ENCODE measurements around the gene CSMD2. TPM values are rescaled to one million over a fixed set of nuclear protein-coding genes. Genes with fewer than 3 reads are reported as not detected.
"Not testable (repeated sequence)": the region's sequence is repeated elsewhere in the genome, so short reads cannot be mapped to it uniquely, and the experiment has no call there.

The CSMD2 gene
- total RNA-seq, 1 donor from 2014 or later = 0.25 TPM

GRCh38 chr1:34016281-34016680 lies 148.7 kb downstream of the CSMD2 start:
- DNase-seq (ENCODE audit: low spot score); ATAC-seq: not testable (repeated sequence)

- ATAC-seq = peak; percentile 87
- no peak for DNase-seq (ENCODE audit: low spot score)
Observed at GRCh38 chr1:34013958-34014737, 150.9 kb downstream of the CSMD2 start.

DNA sequence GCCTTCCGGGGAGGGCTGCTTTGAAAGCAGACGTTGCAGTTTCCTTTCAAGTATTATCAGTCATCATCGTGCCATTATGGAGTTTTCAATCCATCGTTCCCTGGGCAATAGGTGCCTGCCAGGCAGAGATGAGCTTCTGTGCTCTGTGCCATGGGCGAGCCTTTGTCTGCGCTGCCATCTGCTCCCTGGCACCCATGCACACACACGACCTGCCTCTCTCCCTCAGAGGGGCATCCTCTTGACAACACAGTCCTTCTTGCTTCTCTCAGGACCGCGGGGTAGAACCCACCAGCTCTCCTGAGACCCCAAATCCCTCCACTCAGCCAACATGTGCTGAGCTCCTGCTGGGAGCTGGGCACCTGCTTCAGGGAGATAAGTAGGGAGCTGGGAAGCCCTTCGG lies 151.9 kb downstream of the CSMD2 start:
- ATAC-seq (no peak), DNase-seq (ENCODE audit: low spot score) (no peak)

- ATAC-seq (no peak), DNase-seq (ENCODE audit: low spot score) (no peak)
Observed at GRCh38 chr1:34009340-34009985, 155.6 kb downstream of the CSMD2 start.

DNA sequence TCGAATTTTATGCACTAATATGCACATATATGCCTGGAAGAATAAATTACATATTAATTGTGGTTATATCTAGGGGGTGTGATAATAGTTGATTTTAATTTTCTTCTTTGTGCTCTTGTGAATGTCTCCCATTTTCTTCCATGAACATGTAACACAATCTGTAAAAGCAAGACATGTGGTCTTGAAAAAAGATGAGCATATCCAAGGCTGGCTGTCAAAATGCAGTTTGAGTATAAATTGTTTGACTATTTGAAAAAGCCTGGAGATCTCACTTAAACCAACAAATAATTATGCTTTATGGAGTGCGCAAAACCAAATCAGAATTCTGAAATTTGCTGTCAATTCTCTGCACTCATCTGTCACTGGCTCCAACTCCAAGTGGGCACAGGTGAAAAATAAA lies 157.3 kb downstream of the CSMD2 start:
- no peak for ATAC-seq
- DNase-seq (ENCODE audit: low spot score) = no peak

- DNase-seq (ENCODE audit: low spot score) = no peak
- ATAC-seq = no peak
Observed at GRCh38 chr1:34005309-34005708, 159.7 kb downstream of the CSMD2 start.

GRCh38 chr1:34002810-34003209 lies 162.2 kb downstream of the CSMD2 start:
- ATAC-seq (no peak), DNase-seq (ENCODE audit: low spot score) (no peak)

DNA sequence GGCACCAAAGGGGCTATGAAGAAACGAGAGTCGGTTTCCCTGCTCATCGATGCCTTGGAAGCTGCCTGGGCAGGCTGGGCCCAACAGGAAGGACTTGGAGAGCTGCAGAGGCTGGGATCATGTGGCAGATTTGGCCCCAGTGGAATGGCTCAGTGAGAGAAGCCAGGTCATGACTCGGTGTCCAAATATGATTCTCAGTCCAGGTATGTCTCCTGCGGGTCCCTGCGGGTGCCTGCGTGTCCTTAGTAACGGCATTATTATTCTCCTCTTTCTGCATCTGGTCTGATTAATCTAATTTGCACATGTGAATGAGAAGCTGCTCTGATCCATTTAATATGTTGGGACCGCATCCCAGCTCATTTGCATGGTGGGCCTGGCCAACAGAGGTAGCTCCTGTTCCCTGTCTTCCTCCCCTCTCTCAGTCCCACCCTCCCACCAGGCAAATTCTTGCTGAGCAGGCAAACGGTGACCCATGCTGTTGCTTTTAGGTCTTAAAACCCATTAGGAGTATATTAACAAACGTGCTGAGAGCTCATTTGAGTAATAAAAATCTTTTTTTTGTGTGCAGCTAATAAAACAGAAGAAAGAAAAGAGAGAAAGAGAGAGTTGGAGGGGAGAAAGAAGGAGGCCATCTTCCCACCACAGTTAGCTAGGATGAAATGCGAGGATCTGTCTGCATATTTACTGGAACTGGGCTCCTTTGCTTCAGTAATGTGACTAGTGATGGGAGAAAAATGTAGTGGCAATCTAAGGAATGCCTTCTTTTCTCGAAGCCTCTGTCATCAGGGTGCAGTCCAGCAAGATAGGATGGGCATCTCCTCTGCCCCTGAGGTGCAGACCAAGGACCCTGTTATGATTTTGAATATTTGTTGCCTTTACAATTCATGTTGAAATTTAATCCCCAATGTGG lies 167.6 kb downstream of the CSMD2 start:
- no peak for ATAC-seq
- no peak for DNase-seq (ENCODE audit: low spot score)

GRCh38 chr1:33996281-33996680 lies 168.7 kb downstream of the CSMD2 start:
- ATAC-seq = no peak
- no peak for DNase-seq (ENCODE audit: low spot score)

- DNase-seq (ENCODE audit: low spot score) (no peak), ATAC-seq (no peak)
Observed at GRCh38 chr1:33993301-33993700, 171.7 kb downstream of the CSMD2 start.

GRCh38 chr1:33990281-33990680 lies 174.7 kb downstream of the CSMD2 start:
- no peak for DNase-seq (ENCODE audit: low spot score)
- ATAC-seq = no peak

- DNase-seq (ENCODE audit: low spot score) = no peak
Observed at GRCh38 chr1:33988161-33988560, 176.9 kb downstream of the CSMD2 start.

DNA sequence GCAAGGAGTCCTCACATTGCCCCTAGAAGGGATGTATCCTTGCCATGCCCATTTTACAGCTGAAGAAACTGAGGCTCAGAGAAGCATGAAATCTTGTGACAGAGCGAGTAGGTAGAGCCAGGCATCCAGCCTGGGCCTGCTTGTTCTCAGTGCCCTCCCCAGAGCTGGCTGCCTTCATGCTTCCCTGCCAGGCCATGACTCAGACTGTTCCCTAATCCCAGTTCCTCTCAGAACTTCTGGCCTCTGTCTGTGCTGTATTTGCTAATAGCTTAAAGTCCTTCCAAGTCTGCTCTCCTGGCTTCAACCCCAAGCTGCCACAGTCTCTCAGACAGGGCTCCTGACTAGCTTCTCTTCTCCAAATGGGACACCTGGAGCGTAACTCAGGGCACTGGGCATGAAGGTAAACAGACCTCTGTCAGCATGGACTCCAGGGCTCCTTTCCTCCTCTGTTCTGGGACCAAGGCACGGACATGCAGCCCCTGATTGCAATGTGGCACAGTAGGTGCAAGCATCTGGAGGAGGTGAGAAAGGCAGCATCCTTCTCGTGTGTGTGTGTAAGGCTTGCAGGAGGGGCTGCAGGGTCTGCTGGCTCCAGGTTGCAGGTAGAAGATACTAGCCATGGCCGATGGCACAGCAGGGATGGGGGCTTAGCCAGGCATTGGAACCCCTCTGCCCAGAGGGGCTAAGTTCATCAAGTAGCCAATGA lies 178.5 kb downstream of the CSMD2 start:
- DNase-seq (ENCODE audit: low spot score) (no peak), ATAC-seq (peak; percentile 32)

More at GRCh38 chr1:33988161-33988560, 176.9 kb downstream of the CSMD2 start:
- ATAC-seq = no peak

GRCh38 chr1:33985656-33986055 lies 179.4 kb downstream of the CSMD2 start:
- no peak for DNase-seq (ENCODE audit: low spot score)
- no peak for ATAC-seq

DNA sequence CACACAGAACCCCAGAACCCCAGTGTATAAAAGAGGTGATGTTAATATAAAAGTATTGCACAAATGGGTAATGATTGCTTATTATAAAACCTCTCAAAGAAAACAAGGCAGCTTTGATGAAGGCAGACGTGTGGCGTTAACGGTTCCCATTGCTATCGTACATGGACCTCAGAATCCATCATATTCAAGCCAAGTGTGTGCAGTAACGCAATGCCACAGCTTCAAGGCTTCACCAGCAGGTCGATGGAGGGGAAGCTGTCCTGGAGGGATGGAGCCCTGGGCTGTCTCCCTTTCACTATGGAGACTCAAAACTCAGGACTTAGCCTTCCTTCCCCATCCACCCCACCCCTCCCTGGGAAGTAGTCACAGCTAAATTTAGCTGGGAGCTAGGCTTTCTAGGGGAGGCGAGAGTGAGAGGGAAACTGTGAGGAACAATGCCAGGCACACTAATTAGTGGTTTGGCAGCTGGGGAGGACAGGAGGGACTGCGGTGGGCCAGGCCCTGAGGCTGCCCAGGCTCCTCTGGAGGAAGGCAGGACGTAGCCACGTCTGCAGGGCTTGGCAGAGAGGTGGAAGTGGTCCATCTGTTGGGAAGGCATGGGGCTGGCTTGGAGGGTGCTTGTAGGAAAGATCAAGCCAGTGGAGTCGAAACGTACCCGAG lies 180.0 kb downstream of the CSMD2 start:
- ATAC-seq (no peak), DNase-seq (ENCODE audit: low spot score) (no peak)

DNA sequence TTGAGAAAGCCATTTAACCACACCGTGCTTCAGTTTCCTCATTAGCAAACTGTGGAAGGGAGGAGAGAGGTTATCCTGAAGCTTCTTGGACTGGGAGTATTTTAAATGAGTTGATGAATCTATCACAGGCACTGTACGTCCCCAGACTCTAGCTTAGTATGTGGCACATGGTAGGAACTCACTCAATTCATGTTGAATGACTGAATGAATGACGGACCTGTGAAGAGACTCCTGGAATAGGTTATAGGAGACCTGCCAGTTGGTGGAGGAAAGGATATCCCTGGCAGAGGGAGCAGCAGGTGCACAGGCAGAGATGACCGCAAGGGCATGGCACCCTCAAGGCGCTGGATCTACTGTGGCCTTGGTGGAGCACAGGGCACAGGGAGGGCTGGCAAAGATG lies 182.6 kb downstream of the CSMD2 start:
- ATAC-seq = no peak
- DNase-seq (ENCODE audit: low spot score) = no peak

GRCh38 chr1:33979341-33979740 lies 185.7 kb downstream of the CSMD2 start:
- ATAC-seq (no peak), DNase-seq (ENCODE audit: low spot score) (no peak)

- ATAC-seq (no peak), DNase-seq (ENCODE audit: low spot score) (no peak)
Observed at GRCh38 chr1:33975961-33976360, 189.1 kb downstream of the CSMD2 start.

DNA sequence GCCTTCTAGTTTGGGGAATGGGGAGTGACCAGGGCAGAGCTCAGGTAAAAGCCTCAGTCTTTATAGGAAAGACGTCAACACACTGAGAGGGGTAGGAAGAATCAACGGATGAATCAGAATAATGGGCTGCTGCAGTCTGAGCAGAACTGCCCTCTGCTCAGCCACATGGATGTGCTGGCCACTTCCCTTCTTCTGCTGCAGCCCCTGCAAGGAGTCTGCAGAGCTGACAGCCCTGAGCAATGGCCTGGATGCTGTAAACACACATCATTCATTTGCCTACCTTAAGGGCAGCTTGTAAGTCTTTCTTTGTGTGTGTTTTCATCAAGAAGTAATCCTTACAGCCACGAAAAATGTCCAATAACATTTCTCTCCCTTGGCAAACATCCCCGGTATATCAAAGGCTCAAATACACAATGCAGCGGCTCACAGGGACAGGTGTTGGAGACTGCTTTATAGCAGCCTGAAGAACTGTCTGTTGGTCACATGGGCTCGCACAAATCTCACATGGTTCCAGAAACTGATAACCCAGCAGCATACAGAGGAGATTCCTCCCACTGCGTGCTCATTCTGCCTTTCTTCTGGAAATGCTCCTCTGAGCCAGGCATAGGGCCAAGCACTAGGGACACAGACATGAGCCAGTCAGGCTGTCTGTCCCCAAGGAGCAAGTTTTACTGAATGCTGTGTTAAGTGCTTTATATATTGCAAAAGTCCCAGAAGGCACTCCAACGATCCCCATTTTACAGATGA lies 191.1 kb downstream of the CSMD2 start:
- ATAC-seq (no peak), DNase-seq (ENCODE audit: low spot score) (no peak)
